HepG2 (cell line): ENCODE data around the gene DICER1.

Experiments used
- RAD21 ChIP-seq: fragments of 450-650 bp; formaldehyde crosslinking; IDR thresholded peaks from 2 replicates; pipeline ENCODE4 v1.5.0; 2020; ENCODE audit warnings: mild to moderate bottlenecking
- TAF15 ChIP-seq: fragments of 200-400 bp; formaldehyde crosslinking; IDR thresholded peaks from one replicate; pipeline ENCODE4 v1.6.1; 2018; ENCODE audit warnings: mild to moderate bottlenecking, low read depth, low read length; ENCODE audit not compliant: poor library complexity, severe bottlenecking
- ZNF777 ChIP-seq: sonication (generic); formaldehyde crosslinking; IDR thresholded peaks from 2 replicates; pipeline ENCODE4 v1.4.0; 2020; ENCODE audit warnings: missing genetic modification reagents
- TF ChIP-seq, protein P1 (sequence below): sonication (generic); formaldehyde crosslinking; IDR thresholded peaks from 2 replicates; pipeline ENCODE4 v1.4.0; 2020; ENCODE audit warnings: missing genetic modification reagents, mild to moderate bottlenecking, borderline replicate concordance
- TF ChIP-seq, protein P2 (sequence below): sonication (generic); formaldehyde crosslinking; IDR thresholded peaks from 2 replicates; pipeline ENCODE4 v1.5.0; 2020; ENCODE audit warnings: mild to moderate bottlenecking, missing genetic modification reagents, moderate library complexity
- TF ChIP-seq, protein P3 (sequence below): sonication (generic); formaldehyde crosslinking; IDR thresholded peaks from 2 replicates; pipeline ENCODE4 v1.4.0; 2020; ENCODE audit warnings: missing genetic modification reagents, borderline replicate concordance

DNA sequence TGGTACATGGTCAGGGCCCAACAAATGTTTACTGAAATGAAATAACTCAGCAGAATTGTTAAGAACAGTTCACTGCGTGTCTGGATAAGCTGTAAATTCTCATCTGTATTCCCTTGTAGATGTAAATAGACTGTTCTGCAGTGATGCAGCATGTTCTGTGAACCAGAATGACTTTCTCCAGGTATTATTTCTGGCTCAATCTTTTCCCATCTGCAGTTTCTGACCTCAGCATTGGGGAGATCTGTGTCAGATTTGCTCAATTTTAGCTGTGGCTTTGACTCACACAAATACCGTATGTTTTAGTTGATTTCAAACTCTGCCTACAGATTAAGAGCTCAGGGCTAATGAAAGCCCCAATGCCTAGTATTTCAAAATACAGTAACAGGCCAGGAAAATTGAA is 49.2 kb upstream of the DICER1 start:
- TF ChIP-seq ZNF777 (CRISPR knock-in tag): no peak
- no peak for TF ChIP-seq TAF15
- TF ChIP-seq, protein P1, sequence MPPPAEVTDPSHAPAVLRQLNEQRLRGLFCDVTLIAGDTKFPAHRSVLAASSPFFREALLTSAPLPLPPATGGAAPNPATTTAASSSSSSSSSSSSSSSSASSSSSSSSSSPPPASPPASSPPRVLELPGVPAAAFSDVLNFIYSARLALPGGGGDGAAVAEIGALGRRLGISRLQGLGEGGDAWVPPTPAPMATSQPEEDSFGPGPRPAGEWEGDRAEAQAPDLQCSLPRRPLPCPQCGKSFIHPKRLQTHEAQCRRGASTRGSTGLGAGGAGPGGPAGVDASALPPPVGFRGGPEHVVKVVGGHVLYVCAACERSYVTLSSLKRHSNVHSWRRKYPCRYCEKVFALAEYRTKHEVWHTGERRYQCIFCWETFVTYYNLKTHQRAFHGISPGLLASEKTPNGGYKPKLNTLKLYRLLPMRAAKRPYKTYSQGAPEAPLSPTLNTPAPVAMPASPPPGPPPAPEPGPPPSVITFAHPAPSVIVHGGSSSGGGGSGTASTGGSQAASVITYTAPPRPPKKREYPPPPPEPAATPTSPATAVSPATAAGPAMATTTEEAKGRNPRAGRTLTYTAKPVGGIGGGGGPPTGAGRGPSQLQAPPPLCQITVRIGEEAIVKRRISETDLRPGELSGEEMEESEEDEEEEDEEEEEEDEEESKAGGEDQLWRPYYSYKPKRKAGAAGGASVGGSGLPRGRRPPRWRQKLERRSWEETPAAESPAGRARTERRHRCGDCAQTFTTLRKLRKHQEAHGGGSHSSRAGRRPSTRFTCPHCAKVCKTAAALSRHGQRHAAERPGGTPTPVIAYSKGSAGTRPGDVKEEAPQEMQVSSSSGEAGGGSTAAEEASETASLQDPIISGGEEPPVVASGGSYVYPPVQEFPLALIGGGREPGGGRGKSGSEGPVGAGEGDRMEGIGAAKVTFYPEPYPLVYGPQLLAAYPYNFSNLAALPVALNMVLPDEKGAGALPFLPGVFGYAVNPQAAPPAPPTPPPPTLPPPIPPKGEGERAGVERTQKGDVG (CRISPR knock-in tag): no peak
- TF ChIP-seq, protein P2, sequence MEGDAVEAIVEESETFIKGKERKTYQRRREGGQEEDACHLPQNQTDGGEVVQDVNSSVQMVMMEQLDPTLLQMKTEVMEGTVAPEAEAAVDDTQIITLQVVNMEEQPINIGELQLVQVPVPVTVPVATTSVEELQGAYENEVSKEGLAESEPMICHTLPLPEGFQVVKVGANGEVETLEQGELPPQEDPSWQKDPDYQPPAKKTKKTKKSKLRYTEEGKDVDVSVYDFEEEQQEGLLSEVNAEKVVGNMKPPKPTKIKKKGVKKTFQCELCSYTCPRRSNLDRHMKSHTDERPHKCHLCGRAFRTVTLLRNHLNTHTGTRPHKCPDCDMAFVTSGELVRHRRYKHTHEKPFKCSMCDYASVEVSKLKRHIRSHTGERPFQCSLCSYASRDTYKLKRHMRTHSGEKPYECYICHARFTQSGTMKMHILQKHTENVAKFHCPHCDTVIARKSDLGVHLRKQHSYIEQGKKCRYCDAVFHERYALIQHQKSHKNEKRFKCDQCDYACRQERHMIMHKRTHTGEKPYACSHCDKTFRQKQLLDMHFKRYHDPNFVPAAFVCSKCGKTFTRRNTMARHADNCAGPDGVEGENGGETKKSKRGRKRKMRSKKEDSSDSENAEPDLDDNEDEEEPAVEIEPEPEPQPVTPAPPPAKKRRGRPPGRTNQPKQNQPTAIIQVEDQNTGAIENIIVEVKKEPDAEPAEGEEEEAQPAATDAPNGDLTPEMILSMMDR (CRISPR knock-in tag): no peak
- TF ChIP-seq, protein P3, sequence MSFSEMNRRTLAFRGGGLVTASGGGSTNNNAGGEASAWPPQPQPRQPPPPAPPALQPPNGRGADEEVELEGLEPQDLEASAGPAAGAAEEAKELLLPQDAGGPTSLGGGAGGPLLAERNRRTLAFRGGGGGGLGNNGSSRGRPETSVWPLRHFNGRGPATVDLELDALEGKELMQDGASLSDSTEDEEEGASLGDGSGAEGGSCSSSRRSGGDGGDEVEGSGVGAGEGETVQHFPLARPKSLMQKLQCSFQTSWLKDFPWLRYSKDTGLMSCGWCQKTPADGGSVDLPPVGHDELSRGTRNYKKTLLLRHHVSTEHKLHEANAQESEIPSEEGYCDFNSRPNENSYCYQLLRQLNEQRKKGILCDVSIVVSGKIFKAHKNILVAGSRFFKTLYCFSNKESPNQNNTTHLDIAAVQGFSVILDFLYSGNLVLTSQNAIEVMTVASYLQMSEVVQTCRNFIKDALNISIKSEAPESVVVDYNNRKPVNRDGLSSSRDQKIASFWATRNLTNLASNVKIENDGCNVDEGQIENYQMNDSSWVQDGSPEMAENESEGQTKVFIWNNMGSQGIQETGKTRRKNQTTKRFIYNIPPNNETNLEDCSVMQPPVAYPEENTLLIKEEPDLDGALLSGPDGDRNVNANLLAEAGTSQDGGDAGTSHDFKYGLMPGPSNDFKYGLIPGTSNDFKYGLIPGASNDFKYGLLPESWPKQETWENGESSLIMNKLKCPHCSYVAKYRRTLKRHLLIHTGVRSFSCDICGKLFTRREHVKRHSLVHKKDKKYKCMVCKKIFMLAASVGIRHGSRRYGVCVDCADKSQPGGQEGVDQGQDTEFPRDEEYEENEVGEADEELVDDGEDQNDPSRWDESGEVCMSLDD (CRISPR knock-in tag): no peak
- no peak for TF ChIP-seq RAD21 (CRISPR knock-in tag)
